DOHH2 (cell line): ENCODE results near the gene AUNIP.

Source experiments
- H3F3A ChIP-seq: fragments of 200-600 bp; sonication (generic), shearing (Covaris generic); 2 replicates; pipeline ENCODE4 v1.6.0; 2016; ENCODE audit warnings: antibody characterized with exemption, mild to moderate bottlenecking; ENCODE audit not compliant: control insufficient read depth, insufficient read depth
- H3K27ac ChIP-seq: fragments of 200-600 bp; sonication (generic); 2 replicates; pipeline ENCODE4 v1.5.1; 2014; ENCODE audit warnings: low read depth, mild to moderate bottlenecking, low read length, moderate library complexity
- H3K27me3 ChIP-seq: fragments of 200-600 bp; sonication (generic); 2 replicates; pipeline ENCODE4 v1.6.1; 2014; ENCODE audit warnings: mild to moderate bottlenecking, low read length, mixed read lengths; ENCODE audit not compliant: control insufficient read depth
- H3K36me3 ChIP-seq: fragments of 200-600 bp; sonication (generic); 2 replicates; pipeline ENCODE4 v1.6.1; 2014; ENCODE audit warnings: mild to moderate bottlenecking, low read length, moderate library complexity, mixed read lengths; ENCODE audit not compliant: control insufficient read depth
- H3K4me1 ChIP-seq: fragments of 200-600 bp; sonication (generic); 2 replicates; pipeline ENCODE4 v1.6.1; 2014; ENCODE audit warnings: mild to moderate bottlenecking, low read length, mixed read lengths; ENCODE audit not compliant: control insufficient read depth
- H3K4me2 ChIP-seq: fragments of 200-600 bp; sonication (generic); 2 replicates; pipeline ENCODE4 v1.6.0; 2014; ENCODE audit warnings: mild to moderate bottlenecking, low read length, moderate library complexity
- H3K4me3 ChIP-seq: fragments of 200-600 bp; sonication (generic); 2 replicates; pipeline ENCODE4 v1.5.1; 2014; ENCODE audit warnings: mild to moderate bottlenecking, low read length, mixed read lengths
- H3K79me2 ChIP-seq: fragments of 200-600 bp; sonication (generic); 2 replicates; pipeline ENCODE4 v1.6.1; 2014; ENCODE audit warnings: mild to moderate bottlenecking, low read length, mixed read lengths; ENCODE audit not compliant: control insufficient read depth
- H3K9me2 ChIP-seq: fragments of 200-600 bp; sonication (generic); replicated peaks from 2 replicates; pipeline ENCODE4 v1.6.1; 2014; ENCODE audit warnings: mild to moderate bottlenecking, low read length, mixed read lengths; ENCODE audit not compliant: control insufficient read depth
- H3K9me3 ChIP-seq: fragments of 200-600 bp; sonication (generic); 2 replicates; pipeline ENCODE4 v1.6.1; 2014; ENCODE audit warnings: antibody characterized with exemption, low read length, mixed read lengths; ENCODE audit not compliant: control insufficient read depth, insufficient read depth
- H4K20me1 ChIP-seq: fragments of 200-600 bp; sonication (generic); 2 replicates; pipeline ENCODE4 v1.6.0; 2014; ENCODE audit warnings: low read depth, mild to moderate bottlenecking, antibody characterized with exemption, low read length, moderate library complexity; ENCODE audit not compliant: control insufficient read depth, insufficient read depth
- EZH2phosphoT487 ChIP-seq: fragments of 200-600 bp; sonication (generic); IDR thresholded peaks from 2 replicates; pipeline ENCODE4 v1.6.1; 2017; ENCODE audit warnings: borderline replicate concordance, mild to moderate bottlenecking, antibody characterized with exemption, low read length, moderate library complexity, mixed read lengths
- TF ChIP-seq, protein P1 (sequence below): fragments of 200-600 bp; sonication (generic); IDR thresholded peaks from one replicate; pipeline ENCODE4 v1.5.1; 2014; ENCODE audit warnings: antibody characterized with exemption, mild to moderate bottlenecking, low read depth, low read length; ENCODE audit not compliant: poor library complexity, severe bottlenecking

AUNIP gene

DNA sequence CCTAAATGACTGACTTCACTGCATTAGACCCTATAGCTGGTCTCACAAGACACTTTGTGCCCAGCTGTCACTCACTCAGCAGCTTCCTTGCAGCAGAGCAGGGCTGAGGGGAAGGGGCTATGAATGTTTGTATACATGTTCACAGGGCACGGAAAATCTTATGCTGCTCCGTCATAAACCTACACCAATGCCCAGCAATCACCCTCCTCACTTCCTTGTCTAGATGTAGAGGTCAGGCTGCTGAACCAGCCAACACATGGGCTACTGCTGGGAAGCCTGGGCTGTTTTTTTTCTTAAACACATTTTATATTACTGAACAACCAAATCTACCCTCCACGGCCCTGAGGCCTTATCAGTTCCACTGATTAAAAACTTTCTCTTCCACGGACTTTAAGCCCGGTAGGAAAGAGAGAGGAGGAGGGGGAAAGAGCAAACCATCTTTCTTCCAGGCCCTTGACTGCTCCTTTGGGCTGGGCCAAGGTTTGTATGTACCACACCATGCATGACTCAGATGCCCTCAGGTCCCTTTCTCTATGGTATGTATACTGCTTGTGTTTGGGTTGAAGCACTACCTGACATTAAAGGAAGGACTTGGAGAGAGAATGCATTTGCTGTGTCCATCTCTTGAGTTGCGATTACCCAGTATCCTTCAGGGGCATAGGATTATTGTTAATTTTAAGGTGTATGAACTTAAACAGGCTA lies 26.8 kb downstream of the AUNIP start:
- H3K27ac ChIP-seq: no peak overlapping the region
- H3K36me3 ChIP-seq: peaks cover 94% of the 10 kb centered on the region
- H3F3A ChIP-seq: no peaks in the 10 kb centered on the region
- H4K20me1 ChIP-seq: no peaks in the 10 kb centered on the region; the same call in 1 of the 2 replicates
- no peak overlapping the region for H3K4me3 ChIP-seq
- no peaks in the 10 kb centered on the region for H3K27me3 ChIP-seq
- no peaks in the 10 kb centered on the region for H3K4me1 ChIP-seq
- TF ChIP-seq EZH2phosphoT487: no peak
- TF ChIP-seq, protein P1, sequence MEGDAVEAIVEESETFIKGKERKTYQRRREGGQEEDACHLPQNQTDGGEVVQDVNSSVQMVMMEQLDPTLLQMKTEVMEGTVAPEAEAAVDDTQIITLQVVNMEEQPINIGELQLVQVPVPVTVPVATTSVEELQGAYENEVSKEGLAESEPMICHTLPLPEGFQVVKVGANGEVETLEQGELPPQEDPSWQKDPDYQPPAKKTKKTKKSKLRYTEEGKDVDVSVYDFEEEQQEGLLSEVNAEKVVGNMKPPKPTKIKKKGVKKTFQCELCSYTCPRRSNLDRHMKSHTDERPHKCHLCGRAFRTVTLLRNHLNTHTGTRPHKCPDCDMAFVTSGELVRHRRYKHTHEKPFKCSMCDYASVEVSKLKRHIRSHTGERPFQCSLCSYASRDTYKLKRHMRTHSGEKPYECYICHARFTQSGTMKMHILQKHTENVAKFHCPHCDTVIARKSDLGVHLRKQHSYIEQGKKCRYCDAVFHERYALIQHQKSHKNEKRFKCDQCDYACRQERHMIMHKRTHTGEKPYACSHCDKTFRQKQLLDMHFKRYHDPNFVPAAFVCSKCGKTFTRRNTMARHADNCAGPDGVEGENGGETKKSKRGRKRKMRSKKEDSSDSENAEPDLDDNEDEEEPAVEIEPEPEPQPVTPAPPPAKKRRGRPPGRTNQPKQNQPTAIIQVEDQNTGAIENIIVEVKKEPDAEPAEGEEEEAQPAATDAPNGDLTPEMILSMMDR: no peak
- no peak overlapping the region for H3K4me2 ChIP-seq
- H3K9me3 ChIP-seq: no peaks in the 10 kb centered on the region
- H3K9me2 ChIP-seq: no peaks in the 10 kb centered on the region
- peaks cover 6% of the 10 kb centered on the region for H3K79me2 ChIP-seq

DNA sequence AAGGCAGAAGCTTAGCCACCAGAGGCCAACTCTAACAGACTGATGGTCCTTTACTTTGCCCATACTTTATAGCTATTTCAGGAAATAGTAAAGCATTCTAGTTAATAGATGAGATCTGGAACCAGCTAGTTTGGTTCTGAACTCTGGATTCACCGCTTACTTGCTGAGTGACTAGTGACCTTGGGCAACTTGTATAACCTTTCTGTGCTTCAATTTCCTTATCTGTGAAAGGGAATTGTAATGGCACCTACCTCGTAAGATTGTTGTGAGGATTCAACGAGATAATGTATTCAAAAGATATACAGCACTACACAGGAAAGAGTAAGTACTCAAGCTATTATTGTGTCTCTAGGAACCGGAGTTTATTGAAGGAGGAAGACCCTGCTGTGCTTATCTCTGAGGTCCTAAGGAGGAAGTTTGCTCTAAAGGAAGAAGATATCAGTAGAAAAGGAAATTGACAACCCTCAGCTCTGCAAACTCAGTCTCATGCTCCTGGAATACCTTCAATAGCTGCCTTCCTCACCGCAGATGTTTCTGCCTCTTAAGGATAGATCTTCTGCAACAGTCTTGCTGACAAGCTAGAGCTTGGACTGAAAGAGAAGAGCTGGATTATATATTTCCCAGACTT lies 27.6 kb downstream of the AUNIP start:
- Histone ChIP-seq H3F3A (no peaks in the 10 kb centered on the region), H3K9me2 (no peaks in the 10 kb centered on the region), H3K36me3 (peaks cover 92% of the 10 kb centered on the region), H3K4me3 (no peak overlapping the region), H3K4me1 (no peaks in the 10 kb centered on the region), H4K20me1 (no peaks in the 10 kb centered on the region; the same call in 1 of the 2 replicates), H3K27me3 (no peaks in the 10 kb centered on the region), H3K4me2 (no peak overlapping the region), H3K27ac (no peak overlapping the region), H3K79me2 (peaks cover 6% of the 10 kb centered on the region), H3K9me3 (no peaks in the 10 kb centered on the region)
- TF ChIP-seq, protein P1: no peak
- TF ChIP-seq EZH2phosphoT487: no peak

DNA sequence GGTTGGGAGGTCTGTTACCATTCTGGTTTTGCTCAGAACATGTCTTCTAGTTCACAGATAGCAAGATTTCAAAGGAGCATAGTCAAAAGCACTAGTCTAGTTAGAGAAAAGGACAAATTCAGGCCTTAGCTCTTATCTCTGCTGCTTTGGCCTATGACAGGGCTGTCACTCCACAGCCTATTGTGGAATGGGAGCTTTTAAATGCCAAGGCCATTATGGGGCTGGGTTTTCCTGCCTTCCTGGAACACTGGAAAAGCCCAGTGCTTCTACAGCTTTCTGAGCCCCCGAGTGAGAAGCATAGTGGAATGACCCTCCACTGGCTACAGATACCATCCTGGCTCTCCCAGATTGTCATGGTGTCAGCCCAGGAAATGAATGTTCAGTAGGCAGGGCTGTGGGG lies 30.2 kb downstream of the AUNIP start:
- no peak overlapping the region for H3K4me2 ChIP-seq
- no peaks in the 10 kb centered on the region; the same call in 1 of the 2 replicates for H4K20me1 ChIP-seq
- H3K27ac ChIP-seq: no peak overlapping the region
- TF ChIP-seq, protein P1: no peak
- TF ChIP-seq EZH2phosphoT487: no peak
- H3K4me1 ChIP-seq: no peaks in the 10 kb centered on the region
- H3K79me2 ChIP-seq: peaks cover 6% of the 10 kb centered on the region
- H3K9me3 ChIP-seq: no peaks in the 10 kb centered on the region
- no peaks in the 10 kb centered on the region for H3K27me3 ChIP-seq
- no peaks in the 10 kb centered on the region for H3K9me2 ChIP-seq
- H3K4me3 ChIP-seq: no peak overlapping the region
- H3F3A ChIP-seq: no peaks in the 10 kb centered on the region
- H3K36me3 ChIP-seq: peaks cover 74% of the 10 kb centered on the region
